HCT116 (cell line): Measurements from ENCODE around the gene THSD1. TPM values are rescaled to one million over a fixed set of nuclear protein-coding genes. Genes with fewer than 3 reads are reported as not detected.

Experiments used
- ATAC-seq: fragments of 200-7000 bp; cut with Tn5 transposase; 2 replicates; pipeline ENCODE4 v1.9.1; 2020; ENCODE audit warnings: mild to moderate bottlenecking, moderate library complexity
- BruUV-seq: library from RNA; stranded (reverse); fragments of 400-500 nt; replicated peaks from 2 replicates; lab custom pipeline; 2021; lab: Mats Ljungman, UMichigan
- CTCF ChIA-PET: fragments of 300-600 bp; sonication (Branson Sonifier 250); formaldehyde crosslinking; loops from one replicate; lab custom pipeline; 2021; ENCODE audit warnings: antibody characterized with exemption; lab: Charles Lee
- POLR2A ChIA-PET: fragments of 300-600, 350-600 bp; sonication (Branson Sonifier 250); formaldehyde crosslinking; loops from one replicate; lab custom pipeline; 2021; ENCODE audit warnings: antibody characterized with exemption; lab: Charles Lee
- RAD21 ChIA-PET, 2 experiments: fragments of 300-600 bp; sonication (Branson Sonifier 250); formaldehyde crosslinking; loops; one replicate each; lab custom pipeline; 2023; ENCODE audit warnings: low total read pairs in 2 of 2; ENCODE audit not compliant: uncharacterized antibody in 2 of 2, unreplicated experiment in 2 of 2, low non-redundant PET in 1 of 2; lab: Charles Lee
- DNase-seq: peaks from one replicate; pipeline ENCODE4 v3.0.0-alpha.2; 2010; ENCODE audit warnings: low read depth, low spot score
- H2AFZ ChIP-seq: fragments of 200-600 bp; shearing (Covaris generic), sonication (generic); 2 replicates; pipeline ENCODE4 v1.6.1; 2017; ENCODE audit warnings: low read depth, mixed run types, mixed read lengths, antibody characterized with exemption, low read length; ENCODE audit not compliant: poor library complexity, severe bottlenecking
- H3K27ac ChIP-seq: 2 replicates; pipeline ENCODE4 v1.5.1; 2012; ENCODE audit warnings: low read depth, low read length
- H3K27me3 ChIP-seq: fragments of 200-600 bp; sonication (generic); 2 replicates; pipeline ENCODE4 v1.6.1; 2016; ENCODE audit warnings: mixed run types, low read length, mixed read lengths; ENCODE audit not compliant: insufficient read depth
- H3K36me3 ChIP-seq, 2 experiments: fragments of 200-500 bp in 1 of 2; fragments of 200-600 bp in 1 of 2; sonication (Bioruptor generic) in 1 of 2; sonication (generic) in 1 of 2; 2 replicates each; pipeline versions ENCODE4 v1.5.1 to v1.6.1; 2014 to 2016; ENCODE audit warnings: low read length in 2 of 2, inconsistent platforms in 1 of 2, mixed read lengths in 1 of 2, mixed run types in 1 of 2; ENCODE audit not compliant: insufficient read depth in 2 of 2, control insufficient read depth in 1 of 2
- H3K4me1 ChIP-seq, 2 experiments: fragments of 200-600 bp in 1 of 2; sonication (generic) in 1 of 2; 2 replicates each; pipeline versions ENCODE4 v1.5.1 to v1.6.1; 2012 to 2017; ENCODE audit warnings: low read length in 2 of 2, inconsistent platforms in 1 of 2, mild to moderate bottlenecking in 1 of 2, mixed read lengths in 1 of 2, mixed run types in 1 of 2, moderate library complexity in 1 of 2; ENCODE audit not compliant: insufficient read depth in 2 of 2, control insufficient read depth in 1 of 2
- H3K4me2 ChIP-seq: fragments of 200-600 bp; sonication (generic); 2 replicates; pipeline ENCODE4 v1.6.1; 2017; ENCODE audit warnings: mixed run types, low read length, mixed read lengths
- H3K4me3 ChIP-seq, 2 experiments: fragments of 200-600 bp in 1 of 2; sonication (generic) in 1 of 2; replicated peaks in 1 of 2; 2 replicates each; pipeline ENCODE4 v1.5.1; 2011 to 2016; ENCODE audit warnings: low read length in 2 of 2, control low read depth in 1 of 2, low read depth in 1 of 2, mild to moderate bottlenecking in 1 of 2, mixed read lengths in 1 of 2, mixed run types in 1 of 2
- H3K79me2 ChIP-seq: fragments of 200-600 bp; sonication (generic); 2 replicates; pipeline ENCODE4 v1.6.1; 2017; ENCODE audit warnings: mild to moderate bottlenecking, mixed run types, low read length, moderate library complexity, mixed read lengths; ENCODE audit not compliant: insufficient read depth
- H3K9ac ChIP-seq: fragments of 200-600 bp; sonication (generic); 2 replicates; pipeline ENCODE4 v1.6.1; 2016; ENCODE audit warnings: low read length, mixed read lengths
- H3K9me2 ChIP-seq: fragments of 200-600 bp; sonication (generic), shearing (Covaris generic); 2 replicates; pipeline ENCODE4 v1.6.1; 2017; ENCODE audit warnings: mixed run types, mild to moderate bottlenecking, moderate library complexity; ENCODE audit not compliant: insufficient read depth
- H3K9me3 ChIP-seq, 2 experiments: fragments of 200-500 bp in 1 of 2; fragments of 200-600 bp in 1 of 2; sonication (Bioruptor generic) in 1 of 2; sonication (generic) in 1 of 2; 2 replicates each; pipeline ENCODE4 v1.6.1; 2014 to 2017; ENCODE audit warnings: low read length in 2 of 2, mixed read lengths in 2 of 2, inconsistent platforms in 1 of 2, low read depth in 1 of 2, mild to moderate bottlenecking in 1 of 2, mixed run types in 1 of 2, moderate library complexity in 1 of 2; ENCODE audit not compliant: control insufficient read depth in 1 of 2, insufficient read depth in 1 of 2
- H4K20me1 ChIP-seq: fragments of 200-600 bp; sonication (generic), shearing (Covaris generic); 2 replicates; pipeline ENCODE4 v1.6.1; 2017; ENCODE audit warnings: mixed run types, mild to moderate bottlenecking, moderate library complexity; ENCODE audit not compliant: insufficient read depth
- CBX3 ChIP-seq: IDR thresholded peaks from 2 replicates; pipeline ENCODE4 v1.6.1; 2012; ENCODE audit warnings: low read depth
- EGR1 ChIP-seq: IDR thresholded peaks from 2 replicates; pipeline ENCODE4 v1.6.1; 2012; ENCODE audit warnings: low read depth
- ELF1 ChIP-seq: IDR thresholded peaks from 2 replicates; pipeline ENCODE4 v1.6.1; 2012; ENCODE audit warnings: low read depth, borderline replicate concordance
- EZH2 ChIP-seq: fragments of 200-600 bp; sonication (generic); IDR thresholded peaks from 2 replicates; pipeline ENCODE4 v1.6.1; 2017; ENCODE audit warnings: antibody characterized with exemption, mixed run types
- EZH2phosphoT487 ChIP-seq: fragments of 200-600 bp; IDR thresholded peaks from 2 replicates; pipeline ENCODE4 v1.6.1; 2018; ENCODE audit warnings: antibody characterized with exemption, borderline replicate concordance
- RAD21 ChIP-seq: IDR thresholded peaks from 2 replicates; pipeline ENCODE4 v1.6.1; 2012; ENCODE audit warnings: low read depth, mild to moderate bottlenecking
- SIN3A ChIP-seq: IDR thresholded peaks from 2 replicates; pipeline ENCODE4 v1.6.1; 2012; ENCODE audit warnings: low read depth
- SRF ChIP-seq: IDR thresholded peaks from 2 replicates; pipeline ENCODE4 v1.6.1; 2012; ENCODE audit warnings: low read depth
- YY1 ChIP-seq: IDR thresholded peaks from 2 replicates; pipeline ENCODE4 v1.6.1; 2011; ENCODE audit warnings: low read length, low read depth, moderate library complexity, mild to moderate bottlenecking; ENCODE audit not compliant: insufficient replicate concordance; ENCODE audit errors: extremely low read depth
- ZFX ChIP-seq: fragments of 450-650 bp; IDR thresholded peaks from 2 replicates; pipeline ENCODE4 v1.6.1; 2017
- ZNF274 ChIP-seq: fragments of 200-500 bp; sonication (Bioruptor generic); IDR thresholded peaks from 2 replicates; pipeline ENCODE4 v1.6.1; 2014; ENCODE audit warnings: mild to moderate bottlenecking, low read depth, low read length, inconsistent platforms
- intact Hi-C: fragments of 100-400 bp; cut with micrococcal nuclease; formaldehyde crosslinking; loops from 2 replicates; pipeline ENCODE4 v1.10.0; 2022
- total RNA-seq: library from RNA; stranded (reverse); gene quantifications from one replicate; pipeline ENCODE4 v1.2.1, GENCODE V29; 2021; ENCODE audit not compliant: unreplicated experiment
- TF ChIP-seq, protein P1 (sequence below): IDR thresholded peaks from 2 replicates; pipeline ENCODE4 v1.6.1; 2012
- TF ChIP-seq, protein P2 (sequence below), 3 experiments: fragments of 200-600 bp in 1 of 3; sonication (generic) in 1 of 3; IDR thresholded peaks in 2 of 3; conservative IDR thresholded peaks in 1 of 3; 2 replicates each; pipeline ENCODE4 v1.5.1; 2012 to 2017; ENCODE audit warnings: low read depth in 2 of 3, low read length in 2 of 3, antibody characterized with exemption in 1 of 3, borderline replicate concordance in 1 of 3, control low read depth in 1 of 3, mild to moderate bottlenecking in 1 of 3, mixed read lengths in 1 of 3, mixed run types in 1 of 3, moderate library complexity in 1 of 3; ENCODE audit not compliant: insufficient read depth in 1 of 3

Gene THSD1
- total RNA-seq, 1 experiment from 2014 or later = 0.76 TPM

DNA sequence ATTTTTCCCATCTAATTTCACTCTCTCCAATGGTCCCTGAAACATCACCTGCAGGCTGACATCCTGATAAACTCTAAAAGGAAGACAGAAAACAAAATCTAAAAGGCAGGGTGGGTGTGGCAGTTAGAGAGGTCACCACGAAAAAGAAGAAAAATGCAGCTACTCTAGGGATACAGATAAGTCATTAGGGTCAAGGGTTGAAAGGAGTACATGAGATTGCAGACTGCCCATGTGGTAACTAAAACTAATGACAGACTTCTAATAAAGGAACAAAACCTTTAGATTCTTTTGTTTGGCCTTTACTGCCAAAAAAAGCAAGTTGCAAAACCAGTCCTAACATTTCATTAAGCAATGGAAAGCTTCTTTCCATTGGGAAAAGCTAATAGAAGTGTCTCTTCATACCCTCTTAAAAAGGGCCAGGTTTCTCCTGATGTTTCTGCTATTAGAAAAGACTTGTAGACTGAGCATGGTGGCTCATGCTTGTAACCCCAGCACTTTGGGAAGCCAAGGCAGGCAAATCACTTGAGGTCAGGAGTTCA, 31.0 kb downstream of the THSD1 start:
- Histone ChIP-seq H3K4me3 (no peak overlapping the region), H3K9ac (no peak overlapping the region), H3K27me3 (no peaks in the 10 kb centered on the region), H2AFZ (no peak overlapping the region), H3K9me2 (no peaks in the 10 kb centered on the region), H3K4me2 (no peak overlapping the region), H3K4me1 (peaks cover 22 to 26% of the 10 kb centered on the region in 2 experiments), H4K20me1 (no peaks in the 10 kb centered on the region), H3K79me2 (no peaks in the 10 kb centered on the region), H3K9me3 (no peaks in the 10 kb centered on the region), H3K27ac (no peak overlapping the region), H3K36me3 (no peaks in the 10 kb centered on the region)
- TF ChIP-seq SIN3A (no peak), EZH2 (no peak), YY1 (no peak), EGR1 (no peak), EZH2phosphoT487 (no peak)
- TF ChIP-seq, protein P1, sequence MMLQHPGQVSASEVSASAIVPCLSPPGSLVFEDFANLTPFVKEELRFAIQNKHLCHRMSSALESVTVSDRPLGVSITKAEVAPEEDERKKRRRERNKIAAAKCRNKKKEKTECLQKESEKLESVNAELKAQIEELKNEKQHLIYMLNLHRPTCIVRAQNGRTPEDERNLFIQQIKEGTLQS = no peak
- TF ChIP-seq, protein P2, sequence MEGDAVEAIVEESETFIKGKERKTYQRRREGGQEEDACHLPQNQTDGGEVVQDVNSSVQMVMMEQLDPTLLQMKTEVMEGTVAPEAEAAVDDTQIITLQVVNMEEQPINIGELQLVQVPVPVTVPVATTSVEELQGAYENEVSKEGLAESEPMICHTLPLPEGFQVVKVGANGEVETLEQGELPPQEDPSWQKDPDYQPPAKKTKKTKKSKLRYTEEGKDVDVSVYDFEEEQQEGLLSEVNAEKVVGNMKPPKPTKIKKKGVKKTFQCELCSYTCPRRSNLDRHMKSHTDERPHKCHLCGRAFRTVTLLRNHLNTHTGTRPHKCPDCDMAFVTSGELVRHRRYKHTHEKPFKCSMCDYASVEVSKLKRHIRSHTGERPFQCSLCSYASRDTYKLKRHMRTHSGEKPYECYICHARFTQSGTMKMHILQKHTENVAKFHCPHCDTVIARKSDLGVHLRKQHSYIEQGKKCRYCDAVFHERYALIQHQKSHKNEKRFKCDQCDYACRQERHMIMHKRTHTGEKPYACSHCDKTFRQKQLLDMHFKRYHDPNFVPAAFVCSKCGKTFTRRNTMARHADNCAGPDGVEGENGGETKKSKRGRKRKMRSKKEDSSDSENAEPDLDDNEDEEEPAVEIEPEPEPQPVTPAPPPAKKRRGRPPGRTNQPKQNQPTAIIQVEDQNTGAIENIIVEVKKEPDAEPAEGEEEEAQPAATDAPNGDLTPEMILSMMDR (IDR thresholded peaks at IDR 0.05 in 2 of 3, conservative IDR thresholded peaks at IDR 0.05 in 1 of 3; ENCODE audit: borderline replicate concordance in 1 of 3, insufficient read depth in 1 of 3, low read depth in 2 of 3, low read length in 2 of 3) = no peak
- intact Hi-C loops = no loop called here
- no peak for ATAC-seq
- no TSS peak for BruUV-seq
- ChIA-PET CTCF (no interaction called here), POLR2A (no interaction called here), RAD21 (no interaction called here)
- no peak for DNase-seq

DNA sequence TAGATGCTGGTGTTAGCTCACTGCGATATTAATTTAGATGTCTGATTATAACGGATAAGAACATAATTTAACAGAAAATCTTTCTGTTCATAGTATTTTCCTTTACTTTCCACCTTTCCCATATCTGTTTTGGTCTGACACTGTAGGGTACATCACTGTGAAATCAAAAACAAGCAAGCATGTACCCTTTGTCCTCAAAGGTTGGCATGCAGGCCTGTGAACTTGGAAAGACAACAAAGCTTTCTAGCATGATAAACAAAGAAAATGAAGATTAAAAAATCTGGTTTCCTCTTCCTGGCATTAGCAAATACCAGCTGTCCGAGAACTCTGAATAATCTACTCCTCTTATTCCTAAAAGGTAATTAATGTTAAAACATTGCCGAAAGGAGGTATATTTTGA, 31.6 kb downstream of the THSD1 start:
- Histone ChIP-seq H3K9me3 (no peaks in the 10 kb centered on the region), H3K79me2 (no peaks in the 10 kb centered on the region), H3K9ac (no peak overlapping the region), H3K9me2 (no peaks in the 10 kb centered on the region), H3K4me1 (peaks cover 22 to 26% of the 10 kb centered on the region in 2 experiments), H3K4me2 (no peak overlapping the region), H3K27ac (no peak overlapping the region), H3K27me3 (no peaks in the 10 kb centered on the region), H3K36me3 (no peaks in the 10 kb centered on the region), H3K4me3 (no peak overlapping the region), H4K20me1 (no peaks in the 10 kb centered on the region), H2AFZ (no peak overlapping the region)
- DNase-seq (no peak), ATAC-seq (no peak)
- BruUV-seq = no TSS peak
- CTCF ChIA-PET = no interaction called here
- RAD21 ChIA-PET = no interaction called here
- intact Hi-C loops = no loop called here
- POLR2A ChIA-PET = no interaction called here
- TF ChIP-seq ZNF274 = no peak
- no peak for TF ChIP-seq SRF
- TF ChIP-seq, protein P2 (IDR thresholded peaks at IDR 0.05 in 2 of 3, conservative IDR thresholded peaks at IDR 0.05 in 1 of 3; ENCODE audit: borderline replicate concordance in 1 of 3, insufficient read depth in 1 of 3, low read depth in 2 of 3, low read length in 2 of 3) = no peak
- no peak for TF ChIP-seq CBX3
- TF ChIP-seq EGR1 = no peak
- no peak for TF ChIP-seq ELF1
- TF ChIP-seq ZFX = no peak
- TF ChIP-seq RAD21 = no peak
- no peak for TF ChIP-seq SIN3A
